Measurements from ENCODE around the gene RNF17. TPM values are rescaled to one million over a fixed set of nuclear protein-coding genes. Genes with fewer than 3 reads are reported as not detected.
A peak's percentile ranks its signal among the peaks of the same experiment; 100 is the strongest.
"Not testable (repeated sequence)": the region's sequence is repeated elsewhere in the genome, so short reads cannot be mapped to it uniquely, and the experiment has no call there.

The RNF17 gene
- total and polyA plus RNA-seq, 2 experiments from 2014 or later: not detected

DNA sequence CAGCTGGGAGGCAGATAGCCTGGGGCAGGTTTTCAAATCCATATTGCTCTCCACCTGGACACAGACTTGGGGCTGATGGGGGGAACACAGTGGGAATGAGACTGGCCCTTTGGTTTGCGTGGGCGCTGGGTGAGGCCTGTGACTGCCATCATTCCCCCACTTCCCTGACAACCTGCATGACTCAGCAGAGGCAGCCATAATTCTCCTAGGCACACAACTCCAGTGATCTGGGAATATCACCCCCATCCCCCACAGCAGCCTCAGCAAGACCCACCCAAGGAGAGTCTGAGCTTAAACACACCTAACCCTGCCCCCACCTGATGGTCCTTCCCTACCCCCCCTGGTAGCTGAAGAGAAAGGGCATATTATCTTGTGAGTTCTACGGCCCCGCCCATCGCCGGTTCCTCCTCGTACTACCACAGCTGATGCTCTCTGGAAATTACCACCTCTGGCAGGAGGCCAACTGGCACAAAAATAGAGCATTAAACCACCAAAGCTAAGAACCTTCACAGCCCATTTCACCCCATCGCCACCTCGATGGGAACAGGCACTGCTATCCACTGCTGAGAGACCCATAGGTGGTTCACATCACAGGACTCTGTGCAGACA is 71.0 kb downstream of the RNF17 start:
- Histone ChIP-seq H3K27ac (no peak overlapping the region), H2AFZ (no peak overlapping the region), H3K9me2 (ENCODE audit: insufficient read depth) (no peaks in the 10 kb centered on the region), H3F3A (ENCODE audit: insufficient read depth) (no peaks in the 10 kb centered on the region), H3K9me3 (ENCODE audit: low read depth) (no peaks in the 10 kb centered on the region), H4K20me1 (ENCODE audit: insufficient read depth) (no peaks in the 10 kb centered on the region), H3K4me2 (ENCODE audit: unreplicated experiment) (no peak overlapping the region), H3K27me3 (replicated peaks; ENCODE audit: insufficient read depth) (peaks cover 25% of the 10 kb centered on the region), H3K79me2 (ENCODE audit: insufficient read depth) (no peaks in the 10 kb centered on the region), H3K9ac (no peak overlapping the region), H3K4me3 (no peak overlapping the region), H3K4me1 (ENCODE audit: insufficient read depth) (no peaks in the 10 kb centered on the region), H3K36me3 (ENCODE audit: low read depth) (no peaks in the 10 kb centered on the region)
- TF ChIP-seq EZH2phosphoT487 (IDR thresholded peaks at IDR 0.05; ENCODE audit: insufficient read depth, low read depth) (no peak), EZH2 (IDR thresholded peaks at IDR 0.05; ENCODE audit: insufficient read depth, poor library complexity, severe bottlenecking) (no peak)
- DNase-seq: no peak
- WGBS, 2 experiments (ENCODE audit: low coverage in 1 of 2, low lambda C conversion rate in 2 of 2, missing lambda C conversion rate in 2 of 2): 79 to 85% methylated on average over 9 of the region's 9 CpGs
- in situ Hi-C loops (cut with MboI): no loop called here

DNA sequence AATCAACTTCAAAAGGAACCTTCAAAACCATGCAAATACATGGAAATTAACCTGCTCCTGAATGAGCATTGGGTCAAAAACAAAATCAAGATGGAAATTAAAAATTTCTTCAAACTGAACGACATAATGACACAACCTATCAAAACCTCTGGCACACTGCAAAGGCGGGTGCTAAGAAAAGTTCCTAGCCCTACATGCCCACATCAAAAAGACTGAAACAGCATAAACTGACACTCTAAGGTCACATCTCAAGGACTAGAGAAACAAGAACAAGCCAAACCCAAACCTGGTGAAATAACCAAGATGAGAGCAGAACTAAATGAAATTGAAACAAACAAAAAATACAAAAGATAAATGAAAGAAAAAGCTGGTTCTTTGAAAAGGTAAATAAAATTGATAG is 73.6 kb downstream of the RNF17 start:
- DNase-seq; H3K4me1 ChIP-seq (ENCODE audit: insufficient read depth); H3K9me2 ChIP-seq (ENCODE audit: insufficient read depth); H3K9ac ChIP-seq; H3F3A ChIP-seq (ENCODE audit: insufficient read depth); H3K27ac ChIP-seq; H3K79me2 ChIP-seq (ENCODE audit: insufficient read depth); H2AFZ ChIP-seq; H4K20me1 ChIP-seq (ENCODE audit: insufficient read depth); H3K4me3 ChIP-seq; H3K36me3 ChIP-seq (ENCODE audit: low read depth); H3K4me2 ChIP-seq (ENCODE audit: unreplicated experiment); in situ Hi-C loops (cut with MboI); H3K9me3 ChIP-seq (ENCODE audit: low read depth): not testable (repeated sequence)
- 41 to 43% methylated on average over 2 of the region's 2 CpGs for WGBS, 2 experiments (ENCODE audit: low coverage in 1 of 2, low lambda C conversion rate in 2 of 2, missing lambda C conversion rate in 2 of 2)
- 0 out of 2 replicates have a peak, but pooled peaks cover 10% of the 10 kb centered on the region for H3K27me3 ChIP-seq (replicated peaks; ENCODE audit: insufficient read depth)

DNA sequence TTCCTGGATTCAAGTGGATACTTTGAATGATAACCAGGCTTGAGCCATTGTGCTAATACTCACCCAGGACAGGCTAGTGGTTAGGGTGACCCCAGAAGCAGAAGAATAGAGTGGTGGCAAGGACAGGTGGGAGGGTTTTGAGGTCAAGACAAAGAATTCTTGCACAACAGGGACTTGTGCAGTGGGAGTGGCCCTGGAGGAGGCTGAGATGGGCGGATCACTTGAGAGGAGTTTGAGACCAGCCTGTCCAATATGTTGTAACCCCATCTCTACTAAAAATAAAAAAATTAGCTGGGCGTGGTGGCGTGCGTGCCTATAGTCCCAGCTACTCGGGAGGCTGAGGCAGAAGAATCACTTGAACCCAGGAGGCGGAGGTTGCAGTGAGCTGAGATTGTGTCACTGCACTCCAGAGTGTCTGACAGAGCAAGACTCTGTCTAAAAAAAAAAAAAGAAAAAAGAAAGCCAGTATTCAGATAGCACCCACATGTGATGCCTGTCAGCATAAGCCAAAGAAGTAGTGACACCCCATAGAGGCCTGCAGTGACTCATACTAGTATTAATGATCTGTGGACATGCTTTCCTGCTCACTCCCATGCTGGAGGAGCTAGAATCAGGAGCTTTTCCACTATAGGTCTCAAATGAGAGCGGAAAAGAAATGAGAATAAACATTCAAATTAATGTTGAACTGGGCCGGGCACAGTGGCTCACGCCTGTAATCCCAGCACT is 78.7 kb downstream of the RNF17 start:
- in situ Hi-C loops (cut with MboI): no loop called here
- no peak overlapping the region for H3K27ac ChIP-seq
- no peak overlapping the region for H3K9ac ChIP-seq
- peaks cover 20% of the 10 kb centered on the region; the same call in 1 of the 2 replicates for H3K27me3 ChIP-seq (replicated peaks; ENCODE audit: insufficient read depth)
- H2AFZ ChIP-seq: no peak overlapping the region
- no peaks in the 10 kb centered on the region for H3K9me2 ChIP-seq (ENCODE audit: insufficient read depth)
- no peaks in the 10 kb centered on the region for H3K9me3 ChIP-seq (ENCODE audit: low read depth)
- H3K4me1 ChIP-seq (ENCODE audit: insufficient read depth): no peaks in the 10 kb centered on the region
- H4K20me1 ChIP-seq (ENCODE audit: insufficient read depth): no peaks in the 10 kb centered on the region
- no peaks in the 10 kb centered on the region for H3F3A ChIP-seq (ENCODE audit: insufficient read depth)
- H3K36me3 ChIP-seq (ENCODE audit: low read depth): no peaks in the 10 kb centered on the region
- H3K4me2 ChIP-seq (ENCODE audit: unreplicated experiment): no peak overlapping the region
- peak; percentile 28 for DNase-seq
- WGBS, 2 experiments (ENCODE audit: low coverage in 1 of 2, low lambda C conversion rate in 2 of 2, missing lambda C conversion rate in 2 of 2): 63% methylated on average over 8 to 9 of the region's 9 CpGs
- TF ChIP-seq EZH2 (IDR thresholded peaks at IDR 0.05; ENCODE audit: insufficient read depth, poor library complexity, severe bottlenecking) (no peak), EZH2phosphoT487 (IDR thresholded peaks at IDR 0.05; ENCODE audit: insufficient read depth, low read depth) (no peak)
- H3K4me3 ChIP-seq: no peak overlapping the region
- no peaks in the 10 kb centered on the region for H3K79me2 ChIP-seq (ENCODE audit: insufficient read depth)

DNA sequence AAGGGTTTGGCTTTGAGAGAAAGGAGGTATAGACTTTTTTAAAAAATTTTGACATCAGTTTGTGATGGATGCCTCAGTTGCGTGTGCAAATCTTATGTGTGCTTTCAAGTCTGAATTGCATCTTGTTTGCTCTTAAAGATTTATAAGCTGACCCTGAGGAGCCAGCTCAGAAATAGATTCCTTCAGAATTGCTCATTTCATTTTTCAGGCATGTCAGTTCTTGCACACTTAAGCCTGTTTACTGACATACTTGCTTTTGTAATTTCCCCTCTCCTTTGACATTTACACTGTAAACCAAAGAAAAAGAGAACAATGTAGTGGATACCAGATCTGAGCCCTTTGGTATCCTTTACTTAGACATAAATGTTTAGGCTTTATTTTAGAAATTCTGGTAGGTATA is 87.6 kb downstream of the RNF17 start:
- Histone ChIP-seq H3K9me2 (ENCODE audit: insufficient read depth) (no peaks in the 10 kb centered on the region), H3K4me2 (ENCODE audit: unreplicated experiment) (no peak overlapping the region), H4K20me1 (ENCODE audit: insufficient read depth) (no peaks in the 10 kb centered on the region), H3K4me3 (no peak overlapping the region), H3K9ac (no peak overlapping the region), H3K4me1 (ENCODE audit: insufficient read depth) (peaks cover 6% of the 10 kb centered on the region; the same call in 1 of the 2 replicates), H3K27me3 (replicated peaks; ENCODE audit: insufficient read depth) (peaks cover 1% of the 10 kb centered on the region; the same call in 1 of the 2 replicates), H3K36me3 (ENCODE audit: low read depth) (no peaks in the 10 kb centered on the region), H2AFZ (no peak overlapping the region), H3F3A (ENCODE audit: insufficient read depth) (no peaks in the 10 kb centered on the region), H3K79me2 (ENCODE audit: insufficient read depth) (no peaks in the 10 kb centered on the region), H3K27ac (no peak overlapping the region), H3K9me3 (ENCODE audit: low read depth) (no peaks in the 10 kb centered on the region)
- in situ Hi-C loops (cut with MboI): no loop called here
- 82 to 84% methylated on average over 1 of the region's 1 CpG for WGBS, 2 experiments (ENCODE audit: low coverage in 1 of 2, low lambda C conversion rate in 2 of 2, missing lambda C conversion rate in 2 of 2)
- TF ChIP-seq EZH2phosphoT487 (IDR thresholded peaks at IDR 0.05; ENCODE audit: insufficient read depth, low read depth) (no peak), EZH2 (IDR thresholded peaks at IDR 0.05; ENCODE audit: insufficient read depth, poor library complexity, severe bottlenecking) (no peak)
- DNase-seq: peak; percentile 15
